Fibroblast of skin of left biceps (primary cell): ENCODE results near the gene SYVN1.
"Not testable (repeated sequence)": the region's sequence is repeated elsewhere in the genome, so short reads cannot be mapped to it uniquely, and the experiment has no call there.

ENCODE experiments used
- DNase-seq, 2 experiments: peaks; one replicate each; pipeline ENCODE4 v3.0.0-alpha.2; 2013; ENCODE audit warnings: low read depth in 2 of 2

SYVN1 gene

DNA sequence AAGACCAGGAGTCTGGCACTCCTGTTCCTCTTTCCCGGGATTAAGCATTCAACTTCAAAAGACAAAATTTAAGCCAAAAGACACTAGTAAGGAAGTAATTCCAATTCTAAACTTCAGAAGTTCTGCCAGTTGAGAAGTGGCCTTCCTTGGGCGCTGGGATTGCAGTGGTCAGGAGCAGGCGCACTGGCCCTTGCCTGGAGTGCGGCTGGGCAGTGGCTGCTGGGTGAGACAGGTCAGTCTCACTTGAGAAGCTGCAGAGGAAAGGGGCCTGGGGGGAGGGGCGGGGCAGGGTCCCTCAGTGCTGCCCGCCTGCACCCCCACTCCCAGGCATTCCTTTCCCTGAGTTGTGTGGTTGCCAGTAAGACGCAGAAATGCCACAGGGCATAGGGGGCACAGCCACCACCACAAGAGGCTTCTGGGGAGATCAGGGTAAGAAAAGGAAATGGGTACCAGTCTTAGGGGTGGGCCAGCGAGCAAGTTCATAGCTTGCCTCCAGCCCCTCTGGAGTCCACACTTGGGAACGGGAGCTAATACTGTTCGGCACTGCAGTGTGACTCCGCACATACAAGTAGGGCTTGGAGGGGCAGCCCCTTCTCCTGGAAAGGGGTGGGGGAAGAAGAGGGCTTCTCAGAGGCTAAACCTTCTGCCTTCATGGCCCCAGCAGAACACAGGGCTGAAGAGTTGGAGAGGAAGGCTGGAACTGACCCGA is 6.7 kb downstream of the SYVN1 start:
- DNase-seq: no peak

GRCh38 chr11:65126624-65127274 is 7.6 kb downstream of the SYVN1 start:
- no peak for DNase-seq

DNA sequence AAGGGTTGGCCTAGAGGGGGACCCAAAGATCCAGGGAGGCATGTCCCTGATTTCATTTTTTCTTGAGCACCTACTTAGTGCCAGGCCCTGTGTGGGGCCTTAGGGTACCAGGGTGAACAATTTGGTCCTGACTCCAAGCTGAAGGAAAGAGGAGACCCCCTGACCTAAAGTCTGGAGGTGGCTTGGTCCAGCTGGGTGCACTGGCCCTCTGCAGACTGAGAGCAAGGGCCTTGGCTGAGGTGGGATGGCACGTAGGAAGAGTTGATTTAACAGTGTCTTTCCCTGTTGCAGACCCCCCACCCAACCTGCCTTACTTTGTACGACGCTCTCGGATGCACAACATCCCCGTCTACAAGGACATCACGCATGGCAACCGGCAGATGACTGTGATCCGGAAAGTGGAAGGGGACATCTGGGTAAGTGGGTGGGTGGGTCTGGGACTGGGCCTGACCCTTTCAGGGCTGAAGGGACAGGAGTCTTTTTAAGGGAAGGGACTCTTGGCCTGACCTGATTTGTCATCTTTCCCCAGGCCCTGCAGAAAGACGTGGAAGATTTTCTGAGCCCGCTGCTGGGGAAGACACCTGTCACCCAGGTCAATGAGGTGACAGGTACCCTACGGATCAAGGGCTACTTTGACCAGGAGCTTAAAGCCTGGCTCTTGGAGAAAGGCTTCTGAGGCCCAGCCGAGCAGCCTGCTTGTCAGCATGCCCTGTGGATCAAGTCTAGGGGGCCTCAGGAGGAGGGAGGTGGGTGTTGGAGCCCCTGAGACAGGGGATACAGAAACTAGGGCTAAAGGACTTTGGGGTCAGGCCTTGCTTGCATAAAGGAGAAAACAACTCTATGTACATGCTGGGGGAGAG is 8.9 kb downstream of the SYVN1 start:
- no peak for DNase-seq

- DNase-seq: no peak
Observed at GRCh38 chr11:65124480-65125196, 9.7 kb downstream of the SYVN1 start.

- DNase-seq: peak; percentile 79 to 81
Observed at GRCh38 chr11:65121865-65122696, 12.2 kb downstream of the SYVN1 start, which contains the start of the genes FAU and MRPL49. TSS of gene FAU (minus strand) at chr11:65122134. CDS start at chr11:65121813, 321 bp downstream. TSS of gene MRPL49 (plus strand) at chr11:65122321. CDS start at chr11:65122347, 26 bp downstream.

DNA sequence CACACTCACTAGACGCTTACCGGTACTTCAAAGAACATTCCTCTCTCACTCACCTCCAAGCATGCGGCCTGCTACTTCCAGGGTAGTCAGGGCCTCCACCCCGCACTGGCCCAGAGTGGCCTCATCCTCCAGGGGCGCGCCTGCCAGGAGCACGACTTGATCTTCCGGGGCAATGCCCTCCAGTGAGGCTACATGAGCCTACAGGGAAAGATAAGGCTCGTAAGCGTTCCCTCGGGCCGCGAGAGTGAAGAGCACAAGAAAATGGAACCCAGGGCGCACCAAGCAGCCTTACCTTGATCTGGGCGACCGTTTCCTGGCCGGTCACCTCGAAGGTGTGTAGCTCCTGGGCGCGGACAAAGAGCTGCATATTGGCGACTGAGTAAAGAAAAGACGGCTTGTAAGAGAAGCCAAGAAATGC is 12.9 kb downstream of the SYVN1 start:
- no peak for DNase-seq

- DNase-seq: no peak
Observed at GRCh38 chr11:65120831-65121230, 13.5 kb downstream of the SYVN1 start.

DNA sequence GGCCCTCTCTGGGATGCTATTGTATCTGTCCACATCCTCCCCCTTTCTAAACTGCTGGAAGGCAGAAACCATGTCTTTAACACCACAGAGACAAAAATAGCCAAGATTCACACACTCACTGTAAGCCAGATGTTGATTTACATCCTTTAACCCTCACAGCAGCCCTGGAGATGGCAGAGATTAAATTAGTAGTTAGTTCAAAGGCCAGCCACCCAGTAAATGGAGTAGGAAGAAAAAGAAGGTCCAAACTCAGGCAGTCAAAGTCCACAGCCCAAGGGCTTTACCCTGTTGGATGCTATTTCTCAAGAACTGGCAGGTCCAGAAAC is 14.7 kb downstream of the SYVN1 start:
- no peak for DNase-seq

DNA sequence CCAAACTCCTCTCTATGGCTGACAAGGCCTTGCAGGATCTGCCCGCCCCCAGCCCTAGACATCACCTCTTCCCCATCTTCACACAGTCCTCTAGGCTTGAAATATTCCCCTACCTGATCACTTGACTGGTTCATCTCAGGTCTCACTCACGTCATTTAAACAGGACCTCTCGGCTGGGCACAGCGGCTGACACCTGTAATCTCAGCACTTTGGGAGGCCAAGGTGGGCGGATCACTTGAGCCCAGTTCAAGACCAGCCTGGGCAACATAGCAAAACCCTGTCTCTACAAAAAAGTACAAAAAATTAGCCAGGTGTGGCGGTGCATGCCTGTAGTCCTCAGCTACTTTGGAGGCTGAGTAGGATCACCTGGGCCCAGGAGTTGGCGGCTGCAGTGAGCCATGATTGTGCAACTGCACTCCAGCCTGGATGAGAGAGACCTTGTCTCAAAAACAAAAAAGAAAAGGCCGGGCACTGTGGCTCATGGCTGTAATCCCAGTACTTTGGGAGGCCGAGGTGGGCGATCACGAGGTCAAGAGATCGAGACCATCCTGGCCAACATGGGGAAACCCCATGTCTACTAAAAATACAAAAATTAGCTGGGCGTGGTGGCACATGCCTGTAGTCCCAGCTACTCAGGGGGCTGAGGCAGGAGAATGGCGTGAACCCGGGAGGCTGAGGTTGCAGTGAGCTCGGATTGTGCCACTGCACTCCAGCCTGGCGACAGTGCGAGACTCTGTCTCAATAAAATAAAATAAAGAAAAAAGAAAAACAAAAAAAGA is 15.2 kb downstream of the SYVN1 start:
- DNase-seq: not testable (repeated sequence)

- DNase-seq: no peak
Observed at GRCh38 chr11:65118097-65118837, 16.1 kb downstream of the SYVN1 start.

DNA sequence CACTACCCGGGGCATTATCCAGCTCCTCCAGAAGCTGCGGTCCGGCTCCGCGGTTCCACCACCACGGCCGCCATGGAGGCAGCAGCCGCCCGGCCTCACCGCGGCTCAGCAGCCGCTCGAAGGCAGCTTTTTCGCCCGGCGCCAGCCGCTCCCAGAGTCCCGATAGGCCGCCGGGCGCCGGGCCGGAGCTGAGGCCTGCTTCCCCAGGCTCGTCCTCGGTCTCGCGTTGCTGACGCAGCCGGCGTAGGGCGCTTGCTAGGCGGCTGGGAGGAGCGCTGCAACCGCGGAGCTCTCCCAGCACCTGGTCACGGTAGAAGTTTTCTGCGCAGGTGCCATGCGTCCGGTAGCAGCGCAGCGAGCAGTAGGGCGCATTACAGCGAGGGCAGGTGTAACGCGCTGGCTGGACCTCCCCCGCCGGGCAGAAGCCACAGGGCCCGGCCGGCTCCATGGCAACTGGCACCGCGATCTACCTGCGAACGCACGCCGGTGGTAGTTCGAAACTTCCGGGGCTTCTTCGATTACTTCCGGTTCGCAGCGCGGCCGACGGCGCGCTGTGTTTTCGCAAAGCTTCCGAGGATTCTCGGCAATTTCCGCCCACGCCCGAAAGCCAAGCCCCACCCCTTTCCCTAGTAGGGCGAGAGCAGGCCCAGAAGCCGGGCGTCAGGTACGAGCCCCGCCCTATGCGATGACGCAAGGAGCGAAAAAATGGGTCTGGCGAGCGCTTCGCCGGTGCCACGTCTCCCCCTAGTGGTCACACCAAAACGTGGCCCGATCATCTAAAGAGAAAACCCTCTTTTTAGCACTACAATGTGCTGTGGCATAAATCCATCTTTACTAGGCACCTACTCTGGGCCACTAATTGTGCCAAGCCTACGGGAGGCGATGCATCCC is 16.9 kb downstream of the SYVN1 start, which contains the start of gene ZNHIT2:
Gene ZNHIT2 (minus strand): TSS at position 496 of the 891 bp plus-strand sequence. CDS start 48 bp downstream, at position 448.
- DNase-seq: peak; percentile 94 to 96

DNA sequence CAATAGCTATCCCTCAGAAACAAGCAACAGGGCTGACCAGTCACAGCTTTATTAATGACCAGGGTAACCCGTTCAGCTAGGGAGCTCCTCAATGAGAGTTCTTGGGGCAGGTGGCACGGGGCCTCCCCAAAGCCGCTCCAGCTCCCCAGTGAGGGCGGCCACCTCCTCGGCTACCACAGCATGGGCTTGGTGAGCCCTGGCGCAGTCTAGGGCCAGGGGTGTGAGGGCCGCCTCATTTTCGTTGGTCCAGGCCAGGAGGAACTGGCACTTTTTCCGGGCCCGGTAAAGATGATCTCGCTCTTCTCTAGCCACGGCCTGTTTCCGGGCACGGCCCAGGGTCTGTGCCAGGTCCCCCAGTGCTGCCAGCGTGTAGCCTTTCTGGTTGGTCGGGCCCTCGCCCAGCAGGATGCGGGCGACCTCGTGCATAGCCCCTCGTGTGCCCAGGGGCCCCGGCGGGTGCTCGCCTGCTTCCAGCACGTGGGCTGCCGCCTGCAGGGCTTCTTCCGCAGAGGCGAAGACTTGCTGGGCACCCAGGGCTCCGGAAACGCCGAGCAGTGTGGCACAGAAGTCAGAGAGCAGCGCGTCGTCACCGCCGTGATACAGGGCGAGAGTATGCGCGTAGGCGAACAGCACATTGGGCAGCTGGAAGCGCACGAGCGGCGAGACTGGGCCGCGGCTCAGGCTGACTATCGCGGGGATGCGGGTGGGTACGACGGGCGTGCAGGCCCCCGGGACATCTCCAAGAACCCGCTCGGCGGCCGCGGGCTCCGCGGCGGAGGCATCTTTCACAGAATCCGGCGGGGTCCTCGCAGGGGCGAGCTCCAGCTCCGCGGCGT is 17.7 kb downstream of the SYVN1 start:
- no peak for DNase-seq

DNA sequence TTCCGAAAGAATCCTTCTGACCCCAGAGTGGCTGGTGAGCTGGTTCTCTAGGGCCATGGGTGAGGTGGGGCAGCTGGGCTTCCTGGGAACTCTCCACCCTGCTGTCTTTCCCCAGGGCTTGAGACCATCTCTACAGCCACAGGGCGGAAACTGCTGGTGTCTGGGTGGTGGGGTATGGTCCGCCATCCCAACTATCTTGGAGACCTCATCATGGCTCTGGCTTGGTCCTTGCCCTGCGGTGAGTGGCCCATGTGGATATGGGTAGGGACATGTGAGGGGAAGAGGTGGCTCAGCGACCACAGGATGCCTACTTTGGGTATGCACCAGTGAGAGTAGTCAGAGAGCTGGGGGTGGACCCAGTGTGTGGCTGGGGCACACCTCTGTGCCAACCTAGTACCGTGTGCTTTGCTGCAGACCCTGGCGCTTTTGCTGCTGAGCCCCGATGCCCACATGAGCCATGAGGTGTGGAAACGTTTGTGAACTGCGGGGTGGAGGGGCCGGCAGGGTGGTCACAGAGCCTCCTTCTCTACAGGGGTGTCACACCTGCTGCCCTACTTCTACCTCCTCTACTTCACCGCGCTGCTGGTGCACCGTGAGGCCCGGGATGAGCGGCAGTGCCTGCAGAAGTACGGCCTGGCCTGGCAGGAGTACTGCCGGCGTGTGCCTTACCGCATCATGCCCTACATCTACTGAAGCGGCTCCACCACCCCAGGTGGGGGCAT is 18.8 kb downstream of the SYVN1 start:
- DNase-seq: no peak

DNA sequence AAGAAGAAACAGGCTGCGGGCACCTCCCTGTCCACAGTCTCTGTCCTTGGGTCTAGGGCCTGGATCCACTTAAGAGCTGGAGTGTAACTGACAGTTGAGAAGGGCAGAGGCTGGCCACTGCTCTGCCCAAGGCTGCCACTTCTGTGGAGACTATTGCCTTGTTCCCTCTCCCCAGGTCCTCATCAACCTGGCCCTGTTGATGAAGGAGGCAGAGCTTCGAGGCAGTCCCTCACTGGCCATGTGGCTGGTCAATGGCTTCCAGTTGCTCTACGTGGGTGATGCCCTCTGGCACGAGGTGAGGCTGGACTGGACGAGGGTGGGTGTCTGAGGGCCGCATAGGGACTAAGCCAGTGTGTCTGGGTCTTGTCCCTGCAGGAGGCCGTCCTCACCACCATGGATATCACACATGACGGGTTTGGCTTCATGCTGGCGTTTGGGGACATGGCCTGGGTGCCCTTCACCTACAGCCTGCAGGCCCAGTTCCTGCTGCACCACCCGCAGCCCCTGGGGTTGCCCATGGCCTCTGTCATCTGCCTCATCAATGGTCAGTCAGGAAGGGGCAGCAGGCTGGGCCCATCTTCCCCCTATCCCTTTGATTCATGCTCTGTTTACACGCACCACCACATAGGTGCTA is 19.7 kb downstream of the SYVN1 start:
- DNase-seq: no peak

GRCh38 chr11:65113839-65114238 is 20.5 kb downstream of the SYVN1 start:
- DNase-seq: no peak

DNA sequence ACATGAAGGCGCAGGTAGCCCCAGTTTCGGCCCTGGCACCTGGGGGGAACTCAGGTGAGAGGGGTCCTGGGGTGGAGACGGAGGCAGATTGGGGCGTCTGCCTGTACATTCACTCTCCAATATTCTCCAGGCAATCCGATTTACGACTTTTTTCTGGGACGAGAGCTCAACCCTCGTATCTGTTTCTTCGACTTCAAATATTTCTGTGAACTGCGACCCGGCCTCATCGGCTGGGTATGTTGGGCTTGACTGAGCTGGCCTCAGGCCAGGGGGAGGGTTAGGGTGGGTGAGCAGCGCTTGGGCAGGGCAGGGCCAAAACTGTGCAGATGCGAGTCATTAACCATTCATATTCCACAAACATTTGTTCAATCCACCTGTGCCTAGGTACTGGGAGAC is 21.0 kb downstream of the SYVN1 start:
- no peak for DNase-seq
